ENCODE results near the gene FTH1. TPM values are rescaled to one million over a fixed set of nuclear protein-coding genes. Genes with fewer than 3 reads are reported as not detected.

The FTH1 gene
- total RNA-seq, 1 donor from 2014 or later = 885 TPM

GRCh38 chr11:62012451-62012831 is 45.0 kb upstream of the FTH1 start:
- H3K4me3 Mint-ChIP-seq (ENCODE audit: unreplicated experiment) = no peak overlapping the region

DNA sequence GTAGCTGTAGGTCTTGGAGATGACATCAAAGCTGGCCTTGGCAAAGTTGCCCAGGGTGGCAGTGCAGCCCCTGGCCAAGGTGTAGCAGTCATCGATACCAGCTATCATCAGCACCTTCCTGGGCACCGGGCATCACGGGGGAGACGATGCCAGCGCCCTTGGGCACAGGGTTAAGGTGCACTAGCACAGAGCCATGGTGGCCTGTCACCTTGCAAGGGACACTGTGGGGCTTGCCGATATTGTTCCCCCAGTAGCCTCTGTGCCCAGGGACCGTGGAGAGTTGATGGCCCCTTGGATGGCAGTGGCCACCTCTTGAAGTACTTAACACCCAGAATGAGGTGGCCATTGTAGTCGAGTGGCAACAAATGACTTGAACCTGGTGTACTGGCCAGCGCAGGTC is 44.4 kb upstream of the FTH1 start:
- Mint-ChIP-seq H3K36me3 (ENCODE audit: unreplicated experiment) (no peaks in the 10 kb centered on the region), H3K27me3 (ENCODE audit: unreplicated experiment) (no peaks in the 10 kb centered on the region), H3K27ac (ENCODE audit: unreplicated experiment) (no peak overlapping the region), H3K4me3 (ENCODE audit: unreplicated experiment) (no peak overlapping the region), H3K4me1 (ENCODE audit: low read depth, unreplicated experiment) (no peaks in the 10 kb centered on the region), H3K9me3 (ENCODE audit: unreplicated experiment) (peaks cover 1% of the 10 kb centered on the region)
- no peak for DNase-seq
- TF ChIP-seq CTCF (IDR thresholded peaks at IDR 0.05; ENCODE audit: partially characterized antibody, unreplicated experiment) = no peak

More at GRCh38 chr11:62012451-62012831, 45.0 kb upstream of the FTH1 start:
- Mint-ChIP-seq H3K36me3 (ENCODE audit: unreplicated experiment) (no peaks in the 10 kb centered on the region), H3K9me3 (ENCODE audit: unreplicated experiment) (peaks cover 1% of the 10 kb centered on the region), H3K4me1 (ENCODE audit: low read depth, unreplicated experiment) (no peaks in the 10 kb centered on the region), H3K27ac (ENCODE audit: unreplicated experiment) (no peak overlapping the region), H3K27me3 (ENCODE audit: unreplicated experiment) (no peaks in the 10 kb centered on the region)
- TF ChIP-seq CTCF (IDR thresholded peaks at IDR 0.05; ENCODE audit: partially characterized antibody, unreplicated experiment) = no peak
- DNase-seq = no peak

DNA sequence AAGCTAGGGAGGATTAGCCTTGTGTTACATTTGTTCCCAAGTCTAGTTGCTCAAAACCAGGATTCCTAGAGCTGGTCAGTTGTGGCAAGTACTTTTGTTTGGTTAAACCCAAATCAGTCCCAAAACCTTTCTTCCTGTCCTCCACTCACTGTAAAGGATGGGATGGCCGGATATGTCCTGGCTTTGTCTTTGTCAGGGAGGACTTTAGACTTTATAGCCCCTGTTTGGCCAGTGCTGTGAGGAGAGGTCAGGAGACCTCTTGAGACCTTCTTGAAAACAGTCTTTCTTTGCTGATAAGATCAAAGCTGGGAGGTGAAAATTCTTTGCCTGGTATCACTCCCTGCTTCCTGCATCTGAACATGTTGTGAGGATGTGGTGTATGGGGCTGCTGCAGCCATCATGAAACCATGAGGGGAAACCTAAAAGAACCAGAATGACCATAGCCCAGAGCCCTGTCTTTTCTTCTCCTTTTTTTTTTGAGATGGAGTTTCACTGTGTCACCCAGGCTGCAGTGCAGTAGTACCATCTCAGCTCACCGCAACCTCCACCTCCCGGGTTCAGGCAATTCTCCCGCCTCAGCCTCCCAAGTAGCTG is 43.6 kb upstream of the FTH1 start:
- Mint-ChIP-seq H3K4me1 (ENCODE audit: low read depth, unreplicated experiment) (no peaks in the 10 kb centered on the region), H3K9me3 (ENCODE audit: unreplicated experiment) (peaks cover 1% of the 10 kb centered on the region), H3K27ac (ENCODE audit: unreplicated experiment) (no peak overlapping the region), H3K36me3 (ENCODE audit: unreplicated experiment) (no peaks in the 10 kb centered on the region), H3K27me3 (ENCODE audit: unreplicated experiment) (no peaks in the 10 kb centered on the region), H3K4me3 (ENCODE audit: unreplicated experiment) (no peak overlapping the region)
- DNase-seq = no peak
- TF ChIP-seq CTCF (IDR thresholded peaks at IDR 0.05; ENCODE audit: partially characterized antibody, unreplicated experiment) = no peak

- H3K4me1 Mint-ChIP-seq (ENCODE audit: low read depth, unreplicated experiment) = peaks cover 10% of the 10 kb centered on the region
These were observed 40.8 kb upstream of the FTH1 start for GRCh38 chr11:62008193-62008592.

More at GRCh38 chr11:62008193-62008592, 40.8 kb upstream of the FTH1 start:
- peaks cover 6% of the 10 kb centered on the region for H3K9me3 Mint-ChIP-seq (ENCODE audit: unreplicated experiment)
- no peak for TF ChIP-seq CTCF (IDR thresholded peaks at IDR 0.05; ENCODE audit: partially characterized antibody, unreplicated experiment)
- no peak overlapping the region for H3K27ac Mint-ChIP-seq (ENCODE audit: unreplicated experiment)
- no peak overlapping the region for H3K4me3 Mint-ChIP-seq (ENCODE audit: unreplicated experiment)
- H3K36me3 Mint-ChIP-seq (ENCODE audit: unreplicated experiment) = no peaks in the 10 kb centered on the region
- no peaks in the 10 kb centered on the region for H3K27me3 Mint-ChIP-seq (ENCODE audit: unreplicated experiment)
- no peak for DNase-seq
